Activated CD4-positive, alpha-beta T cell treated with anti-CD3 and anti-CD28 coated beads, Interleukin-2, Interleukin-4, amounts not matched to agents 100 ng/mL and 50 ng/mL, durations not matched to agents 16 hours and 8 hours (primary cell): Measurements from ENCODE around the gene CDON.
"Not testable (repeated sequence)": the region's sequence is repeated elsewhere in the genome, so short reads cannot be mapped to it uniquely, and the experiment has no call there.

Experiments used
- DNase-seq: peaks from one replicate; pipeline ENCODE4 v3.0.0-alpha.2; 2020; ENCODE audit warnings: low spot score

The CDON gene

GRCh38 chr11:126048197-126048596 lies 14.5 kb downstream of the CDON start:
- no peak for DNase-seq

DNA sequence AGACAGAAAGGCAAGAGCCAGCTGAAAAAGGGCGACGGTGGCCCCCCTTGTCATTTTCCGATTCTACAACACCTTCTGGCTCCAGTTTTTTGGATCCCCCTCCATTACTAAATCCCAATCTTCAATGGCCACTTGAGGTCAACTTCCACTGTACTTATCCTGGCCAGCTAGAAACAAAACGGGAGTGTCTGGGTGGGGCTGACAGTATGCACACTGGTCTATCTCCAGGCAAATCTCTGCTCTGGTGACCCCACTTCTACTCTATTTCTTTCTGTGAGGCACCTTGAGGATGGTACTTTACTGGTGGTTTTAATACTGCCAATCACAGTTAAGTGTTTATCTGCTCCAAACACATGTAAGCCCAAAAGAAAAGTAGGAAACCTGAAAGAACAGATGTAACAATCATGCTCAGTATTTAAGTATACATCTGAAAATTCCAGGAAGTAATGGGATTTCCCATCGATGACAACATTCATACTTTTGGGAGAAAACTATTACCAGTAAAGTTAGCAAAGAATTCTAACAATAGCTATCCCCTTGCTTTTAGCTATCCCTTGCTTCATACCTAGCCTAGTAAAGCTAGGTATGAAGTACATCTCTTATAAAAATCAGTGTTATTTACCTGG lies 16.0 kb downstream of the CDON start:
- no peak for DNase-seq

- peak; percentile 35 for DNase-seq
Measured at GRCh38 chr11:126039485-126040271, 23.0 kb downstream of the CDON start.

GRCh38 chr11:126035718-126036117 lies 26.9 kb downstream of the CDON start:
- no peak for DNase-seq

DNA sequence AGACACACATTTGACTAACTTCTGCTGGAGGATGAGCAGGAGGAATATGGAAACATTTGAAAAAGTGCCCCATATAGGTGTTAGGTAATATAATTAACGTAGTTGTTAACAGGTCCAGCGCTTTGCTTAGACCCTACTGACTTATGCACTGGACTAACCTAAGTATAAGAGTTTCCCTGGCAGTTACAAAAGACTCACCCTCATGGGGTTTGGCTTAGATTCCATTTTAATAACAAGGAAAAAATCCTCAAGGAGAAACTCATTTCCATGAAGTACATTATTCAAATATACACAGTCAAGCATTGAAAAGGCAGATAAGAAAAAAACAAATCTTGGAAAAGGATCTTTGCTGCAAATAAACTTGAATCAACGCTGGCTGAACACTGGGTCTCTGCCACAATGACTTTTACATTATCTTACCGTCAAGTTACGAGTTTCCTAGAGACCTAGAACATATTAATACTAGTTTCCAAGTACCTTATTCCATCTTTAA lies 27.7 kb downstream of the CDON start:
- DNase-seq = no peak

- no peak for DNase-seq
Measured at GRCh38 chr11:126034039-126034932, 28.4 kb downstream of the CDON start.

DNA sequence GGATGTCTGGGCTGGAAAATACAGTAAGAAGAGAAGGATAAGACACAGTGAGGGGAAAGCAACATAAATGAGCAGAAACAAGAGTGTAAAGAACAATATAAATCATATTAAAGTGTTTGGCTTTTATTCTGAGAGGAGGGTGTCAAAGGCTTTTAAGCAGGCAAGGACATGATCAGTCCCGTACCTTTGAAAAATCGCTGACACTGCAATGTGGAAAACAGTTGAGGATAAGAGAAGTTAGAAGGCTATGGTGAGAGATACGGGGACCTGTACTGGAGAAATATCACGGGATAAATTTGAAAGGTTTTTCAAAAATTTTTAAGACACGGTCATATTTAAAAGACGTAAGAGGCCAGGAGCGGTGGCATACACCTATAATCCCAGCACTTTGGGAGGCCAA lies 30.3 kb downstream of the CDON start:
- DNase-seq = no peak

GRCh38 chr11:126029805-126030204 lies 32.9 kb downstream of the CDON start:
- DNase-seq = no peak

DNA sequence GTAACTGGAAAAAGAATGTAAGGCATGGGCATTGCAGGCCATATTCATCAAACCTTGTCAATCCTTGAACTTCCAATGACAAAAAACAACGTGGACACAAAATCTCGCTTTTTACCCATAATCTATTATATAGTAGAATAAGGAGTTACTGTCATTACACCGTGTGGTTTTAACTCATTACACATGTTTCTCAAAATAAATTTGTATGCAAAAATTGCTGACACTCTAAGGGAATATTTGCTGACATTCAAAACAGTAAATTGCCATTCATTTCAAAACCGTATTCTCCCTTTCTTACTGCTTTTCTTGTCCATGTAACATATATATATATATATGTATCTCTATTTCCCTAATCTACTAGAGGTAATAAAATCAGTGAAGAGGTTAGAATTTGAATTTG lies 33.4 kb downstream of the CDON start:
- DNase-seq = no peak

GRCh38 chr11:126028534-126028933 lies 34.1 kb downstream of the CDON start:
- DNase-seq = not testable (repeated sequence)

- DNase-seq = no peak
Measured at GRCh38 chr11:126026579-126026978, 36.1 kb downstream of the CDON start.

DNA sequence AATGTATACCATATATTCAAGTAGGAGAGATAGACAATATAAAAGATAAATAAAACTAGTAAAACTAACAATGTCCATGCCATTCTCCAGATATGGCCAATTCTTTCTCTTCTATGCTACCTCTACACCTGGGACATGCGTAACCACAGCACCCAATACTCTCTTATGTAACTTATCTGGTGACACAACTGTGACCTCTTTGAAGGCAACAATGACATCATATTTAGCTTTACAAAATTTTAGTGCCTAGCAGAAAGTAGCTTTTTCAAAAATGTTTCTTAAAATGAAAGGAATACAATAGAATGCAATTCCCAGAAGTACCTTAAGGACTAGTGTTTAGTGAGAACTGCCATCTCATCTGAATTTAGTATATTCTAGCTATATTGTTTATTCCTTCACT lies 36.8 kb downstream of the CDON start:
- no peak for DNase-seq

DNA sequence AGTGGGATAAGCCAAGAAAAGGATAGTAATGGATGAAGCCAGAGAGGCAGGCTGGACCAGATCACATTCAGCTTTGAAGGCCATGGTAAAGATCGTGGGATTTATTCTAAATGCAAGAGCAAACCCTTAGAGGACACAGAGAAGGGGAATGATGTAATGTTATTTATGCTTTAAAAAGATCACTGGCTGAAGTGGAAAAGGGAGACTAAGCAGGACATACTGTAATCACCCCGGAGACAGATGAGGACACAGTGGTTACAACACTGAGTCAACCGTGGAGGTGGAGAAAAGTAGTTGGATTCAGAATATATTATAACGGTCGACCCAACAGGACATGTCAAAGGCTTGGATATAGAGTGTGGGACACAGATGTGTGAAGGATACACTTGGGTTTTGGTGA lies 38.5 kb downstream of the CDON start:
- no peak for DNase-seq

GRCh38 chr11:126012852-126013251 lies 49.8 kb downstream of the CDON start:
- DNase-seq = no peak

DNA sequence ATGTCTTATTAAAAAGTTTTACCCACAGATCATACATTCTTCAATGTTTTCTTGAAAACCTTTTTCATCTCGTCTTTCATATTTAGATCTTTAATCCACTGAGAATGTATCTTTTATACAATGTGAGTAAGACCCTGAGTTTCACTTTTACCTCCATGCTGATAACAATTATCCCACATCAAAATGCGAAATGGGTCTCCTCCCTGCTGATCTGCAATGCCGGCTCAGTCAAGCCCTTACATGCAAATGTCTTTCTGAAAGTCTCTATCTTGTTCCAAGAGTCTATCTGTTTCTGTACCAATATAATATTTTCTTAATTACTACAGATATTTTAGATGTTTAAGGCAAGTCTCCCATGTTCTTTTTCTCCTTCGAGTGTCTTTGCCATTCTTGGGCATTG lies 50.9 kb downstream of the CDON start:
- DNase-seq = no peak

GRCh38 chr11:126011265-126011664 lies 51.4 kb downstream of the CDON start:
- DNase-seq = no peak

DNA sequence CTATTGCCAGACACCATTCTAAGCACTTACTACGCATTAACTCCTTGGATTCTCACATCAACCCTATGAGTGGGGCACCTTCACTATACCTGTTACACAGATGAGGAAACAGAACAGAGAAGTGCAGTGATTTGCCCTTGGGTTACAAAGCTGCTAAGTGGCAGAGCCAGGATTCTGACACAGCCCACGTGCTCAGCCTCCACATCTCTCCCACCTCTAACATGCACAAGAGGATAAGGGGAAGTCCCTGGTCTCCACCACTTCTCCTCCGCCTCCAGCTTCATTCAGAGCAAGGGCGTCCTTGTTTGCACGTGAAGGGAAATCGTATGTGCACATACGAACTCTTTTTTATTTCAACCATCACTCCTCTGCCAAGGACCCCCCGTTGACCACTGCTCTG lies 53.7 kb downstream of the CDON start:
- DNase-seq = no peak

DNA sequence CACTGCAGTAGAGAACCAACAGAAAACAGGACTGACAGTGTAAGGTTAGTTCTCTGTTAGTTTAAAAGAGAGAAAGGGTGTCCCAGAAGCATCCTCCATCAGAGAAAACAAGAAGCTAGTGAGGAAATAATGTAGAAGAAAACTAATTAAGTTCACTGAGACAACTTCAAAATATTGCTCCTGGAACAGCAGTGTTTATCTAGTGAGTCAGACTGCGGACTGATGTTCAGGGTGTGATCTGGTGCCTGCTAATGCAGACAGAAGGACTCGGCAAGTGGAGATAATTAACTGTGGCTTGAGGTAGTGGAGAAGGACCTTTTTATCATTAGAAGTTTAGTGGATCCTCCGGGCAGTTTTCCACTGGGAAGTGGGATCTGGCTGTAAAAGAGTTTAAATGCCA lies 55.4 kb downstream of the CDON start:
- no peak for DNase-seq

- no peak for DNase-seq
Measured at GRCh38 chr11:126006068-126006467, 56.6 kb downstream of the CDON start.

DNA sequence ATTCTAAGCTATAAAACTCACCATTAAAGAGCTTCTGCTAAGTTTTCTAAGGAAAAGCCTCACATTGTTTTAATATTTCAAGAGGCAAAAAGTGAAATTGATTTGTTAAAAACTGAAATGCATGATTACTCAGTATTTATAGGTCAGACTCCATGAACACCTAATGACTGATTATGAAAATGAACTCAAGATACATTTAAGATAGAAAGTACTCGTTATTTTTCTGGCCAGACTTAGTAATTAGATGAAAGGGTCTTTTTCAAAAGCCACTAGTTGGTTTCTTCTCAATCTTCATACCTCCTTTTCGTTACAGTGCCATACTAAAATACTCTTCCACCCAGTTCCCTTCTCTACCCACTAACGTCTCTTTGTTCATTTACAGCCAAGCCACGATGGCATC lies 60.5 kb downstream of the CDON start:
- peak; percentile 15 for DNase-seq

GRCh38 chr11:125999234-125999880 lies 63.3 kb downstream of the CDON start:
- DNase-seq = no peak

GRCh38 chr11:125998267-125998666 lies 64.4 kb downstream of the CDON start:
- DNase-seq = no peak
